ENCODE data around the gene SCEL.

SCEL gene

DNA sequence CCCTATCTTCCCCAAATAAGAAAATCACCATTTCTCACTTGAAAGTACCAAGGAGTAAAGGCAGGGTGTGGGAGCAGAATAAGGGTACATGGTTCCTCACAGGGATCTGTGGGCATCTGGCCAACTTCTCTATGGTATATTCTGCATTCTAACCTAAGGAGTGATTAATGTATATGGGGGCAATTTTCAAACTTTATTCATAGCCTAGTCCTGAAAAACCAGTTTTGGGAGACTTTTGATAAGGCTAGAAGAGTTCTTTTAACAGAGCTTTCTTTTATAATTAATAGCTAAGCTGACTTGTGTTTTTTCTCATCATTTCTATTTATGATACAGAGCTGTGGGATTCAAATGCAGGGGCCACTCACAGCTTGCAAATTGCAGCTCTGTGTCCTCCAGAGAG, 852 bp downstream of the SCEL start:
- no peak for DNase-seq
- Histone ChIP-seq H3K79me2 (ENCODE audit: low read length) (no peaks in the 10 kb centered on the region), H3K4me1 (ENCODE audit: low read length) (no peaks in the 10 kb centered on the region), H2AFZ (ENCODE audit: low read length) (no peak overlapping the region), H3K4me3 (ENCODE audit: low read length) (no peak overlapping the region), H3K9me2 (replicated peaks; ENCODE audit: insufficient read depth, low read length) (no peaks in the 10 kb centered on the region), H3K9ac (ENCODE audit: low read length) (no peak overlapping the region), H3K27ac (ENCODE audit: low read length) (no peak overlapping the region), H3K4me2 (ENCODE audit: low read depth, low read length) (no peak overlapping the region), H3K36me3 (replicated peaks; ENCODE audit: insufficient read depth, low read length) (no peaks in the 10 kb centered on the region), H3F3A (ENCODE audit: insufficient read depth, low read length) (no peaks in the 10 kb centered on the region), H3K27me3 (replicated peaks; ENCODE audit: insufficient read depth, low read length) (no peaks in the 10 kb centered on the region), H3K9me3 (replicated peaks; ENCODE audit: insufficient read depth, low read length) (no peaks in the 10 kb centered on the region), H4K20me1 (ENCODE audit: insufficient read depth, low read length) (no peaks in the 10 kb centered on the region)
- no peak for TF ChIP-seq EZH2phosphoT487 (IDR thresholded peaks at IDR 0.05; ENCODE audit: low read length)
- TF ChIP-seq, protein P1, sequence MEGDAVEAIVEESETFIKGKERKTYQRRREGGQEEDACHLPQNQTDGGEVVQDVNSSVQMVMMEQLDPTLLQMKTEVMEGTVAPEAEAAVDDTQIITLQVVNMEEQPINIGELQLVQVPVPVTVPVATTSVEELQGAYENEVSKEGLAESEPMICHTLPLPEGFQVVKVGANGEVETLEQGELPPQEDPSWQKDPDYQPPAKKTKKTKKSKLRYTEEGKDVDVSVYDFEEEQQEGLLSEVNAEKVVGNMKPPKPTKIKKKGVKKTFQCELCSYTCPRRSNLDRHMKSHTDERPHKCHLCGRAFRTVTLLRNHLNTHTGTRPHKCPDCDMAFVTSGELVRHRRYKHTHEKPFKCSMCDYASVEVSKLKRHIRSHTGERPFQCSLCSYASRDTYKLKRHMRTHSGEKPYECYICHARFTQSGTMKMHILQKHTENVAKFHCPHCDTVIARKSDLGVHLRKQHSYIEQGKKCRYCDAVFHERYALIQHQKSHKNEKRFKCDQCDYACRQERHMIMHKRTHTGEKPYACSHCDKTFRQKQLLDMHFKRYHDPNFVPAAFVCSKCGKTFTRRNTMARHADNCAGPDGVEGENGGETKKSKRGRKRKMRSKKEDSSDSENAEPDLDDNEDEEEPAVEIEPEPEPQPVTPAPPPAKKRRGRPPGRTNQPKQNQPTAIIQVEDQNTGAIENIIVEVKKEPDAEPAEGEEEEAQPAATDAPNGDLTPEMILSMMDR (IDR thresholded peaks at IDR 0.05; ENCODE audit: low read length): no peak
- no peak for TF ChIP-seq EZH2 (optimal IDR thresholded peaks at IDR 0.05; ENCODE audit: low read depth, low read length)

DNA sequence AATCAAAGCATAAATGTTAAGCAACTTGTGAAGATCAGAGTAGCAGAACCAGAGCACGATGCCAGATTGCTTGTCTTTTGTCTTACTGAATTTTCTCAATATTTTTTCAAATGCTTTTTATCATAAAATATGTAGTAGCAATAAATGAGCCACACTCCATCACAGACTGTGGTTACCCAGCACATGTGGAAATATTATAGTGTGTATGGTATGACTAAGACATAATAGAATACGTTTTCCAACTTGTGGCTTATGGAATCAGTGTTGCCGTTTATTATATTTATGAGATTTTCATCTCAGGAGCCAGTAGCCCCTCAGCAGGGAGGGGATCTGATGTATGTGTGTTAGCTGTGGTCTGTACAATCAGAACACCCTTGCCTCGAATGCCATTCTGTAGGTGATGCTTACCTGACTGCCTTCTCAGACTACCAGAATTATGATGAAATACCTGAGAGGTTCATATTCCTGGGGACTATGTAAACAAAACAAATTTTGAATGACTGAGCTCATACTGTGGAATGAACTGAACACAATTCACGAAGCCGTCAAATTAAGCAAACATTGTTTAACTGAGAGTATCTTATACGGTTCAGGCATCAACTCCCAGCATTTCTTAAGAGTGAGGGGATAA, 1.9 kb downstream of the SCEL start:
- no peaks in the 10 kb centered on the region for H3K9me2 ChIP-seq (replicated peaks; ENCODE audit: insufficient read depth, low read length)
- no peaks in the 10 kb centered on the region for H4K20me1 ChIP-seq (ENCODE audit: insufficient read depth, low read length)
- no peak overlapping the region for H3K9ac ChIP-seq (ENCODE audit: low read length)
- H3F3A ChIP-seq (ENCODE audit: insufficient read depth, low read length): no peaks in the 10 kb centered on the region
- no peak for DNase-seq
- H3K4me3 ChIP-seq (ENCODE audit: low read length): no peak overlapping the region
- H3K36me3 ChIP-seq (replicated peaks; ENCODE audit: insufficient read depth, low read length): no peaks in the 10 kb centered on the region
- H3K27ac ChIP-seq (ENCODE audit: low read length): no peak overlapping the region
- no peaks in the 10 kb centered on the region for H3K79me2 ChIP-seq (ENCODE audit: low read length)
- H3K4me2 ChIP-seq (ENCODE audit: low read depth, low read length): no peak overlapping the region
- H3K9me3 ChIP-seq (replicated peaks; ENCODE audit: insufficient read depth, low read length): no peaks in the 10 kb centered on the region
- no peaks in the 10 kb centered on the region for H3K4me1 ChIP-seq (ENCODE audit: low read length)
- H2AFZ ChIP-seq (ENCODE audit: low read length): no peak overlapping the region
- H3K27me3 ChIP-seq (replicated peaks; ENCODE audit: insufficient read depth, low read length): no peaks in the 10 kb centered on the region
- TF ChIP-seq EZH2phosphoT487 (IDR thresholded peaks at IDR 0.05; ENCODE audit: low read length) (no peak), EZH2 (optimal IDR thresholded peaks at IDR 0.05; ENCODE audit: low read depth, low read length) (no peak)
- TF ChIP-seq, protein P1 (IDR thresholded peaks at IDR 0.05; ENCODE audit: low read length): no peak

DNA sequence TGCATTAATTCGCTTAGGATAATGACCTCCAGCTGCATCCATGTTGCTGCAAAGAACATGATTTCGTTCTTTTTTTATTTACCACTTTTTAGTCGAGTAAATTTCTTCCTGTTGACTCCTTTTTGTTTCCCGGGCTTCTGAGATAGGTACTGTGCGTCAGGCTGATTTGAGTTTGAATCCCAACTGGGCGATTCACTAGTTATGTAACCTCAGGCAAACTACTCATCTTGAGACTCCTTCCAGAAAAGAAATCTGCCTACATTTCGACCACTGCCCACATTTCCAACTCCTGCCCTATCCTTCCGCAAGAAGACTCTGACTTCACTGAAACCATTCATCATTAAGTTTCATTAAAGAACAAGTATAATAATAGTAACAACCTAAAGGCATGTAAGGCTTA, 8.2 kb downstream of the SCEL start:
- Histone ChIP-seq H2AFZ (ENCODE audit: low read length) (no peak overlapping the region), H3K79me2 (ENCODE audit: low read length) (no peaks in the 10 kb centered on the region), H3K36me3 (replicated peaks; ENCODE audit: insufficient read depth, low read length) (no peaks in the 10 kb centered on the region), H3K4me2 (ENCODE audit: low read depth, low read length) (no peak overlapping the region), H3K9ac (ENCODE audit: low read length) (no peak overlapping the region), H3K9me2 (replicated peaks; ENCODE audit: insufficient read depth, low read length) (no peaks in the 10 kb centered on the region), H4K20me1 (ENCODE audit: insufficient read depth, low read length) (no peaks in the 10 kb centered on the region), H3K27me3 (replicated peaks; ENCODE audit: insufficient read depth, low read length) (no peaks in the 10 kb centered on the region), H3K4me3 (ENCODE audit: low read length) (no peak overlapping the region), H3K27ac (ENCODE audit: low read length) (no peak overlapping the region), H3F3A (ENCODE audit: insufficient read depth, low read length) (0 out of 2 replicates have a peak, but pooled peaks cover 3% of the 10 kb centered on the region), H3K4me1 (ENCODE audit: low read length) (peaks cover 7% of the 10 kb centered on the region), H3K9me3 (replicated peaks; ENCODE audit: insufficient read depth, low read length) (no peaks in the 10 kb centered on the region)
- DNase-seq: no peak
- no peak for TF ChIP-seq EZH2phosphoT487 (IDR thresholded peaks at IDR 0.05; ENCODE audit: low read length)
- no peak for TF ChIP-seq EZH2 (optimal IDR thresholded peaks at IDR 0.05; ENCODE audit: low read depth, low read length)

DNA sequence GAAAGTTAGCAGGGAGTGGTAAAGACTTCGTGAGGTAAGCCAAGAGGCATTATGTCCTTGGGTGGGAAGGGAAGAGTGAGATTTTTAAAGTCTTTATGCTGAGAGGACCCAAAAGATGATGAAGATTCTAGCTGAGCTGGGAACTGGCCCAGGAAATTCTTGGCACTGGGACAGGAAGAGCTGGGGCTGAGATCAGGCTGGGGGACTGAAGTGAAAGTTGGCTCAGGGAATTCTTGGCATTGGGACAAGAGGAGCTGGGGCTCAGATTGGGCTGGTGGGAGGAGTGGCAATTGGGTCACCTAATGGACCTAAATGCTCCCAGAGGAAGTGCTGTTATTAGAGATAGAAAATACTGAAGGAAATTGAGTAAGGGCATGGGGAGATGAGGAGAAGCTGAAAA, 8.8 kb downstream of the SCEL start:
- H3K27ac ChIP-seq (ENCODE audit: low read length): no peak overlapping the region; the same call in 1 of the 2 replicates
- no peak for DNase-seq

More for the DNA sequence above, 8.8 kb downstream of the SCEL start:
- H3K9ac ChIP-seq (ENCODE audit: low read length): no peak overlapping the region
- H3K9me2 ChIP-seq (replicated peaks; ENCODE audit: insufficient read depth, low read length): no peaks in the 10 kb centered on the region
- no peaks in the 10 kb centered on the region for H3K79me2 ChIP-seq (ENCODE audit: low read length)
- 0 out of 2 replicates have a peak, but pooled peaks cover 3% of the 10 kb centered on the region for H3F3A ChIP-seq (ENCODE audit: insufficient read depth, low read length)
- 0 out of 2 replicates have a peak overlapping the region, but pooled peaks have one; percentile 15 for H2AFZ ChIP-seq (ENCODE audit: low read length)
- H3K4me1 ChIP-seq (ENCODE audit: low read length): peaks cover 7% of the 10 kb centered on the region
- no peaks in the 10 kb centered on the region for H3K36me3 ChIP-seq (replicated peaks; ENCODE audit: insufficient read depth, low read length)
- TF ChIP-seq EZH2 (optimal IDR thresholded peaks at IDR 0.05; ENCODE audit: low read depth, low read length): no peak
- no peak for TF ChIP-seq EZH2phosphoT487 (IDR thresholded peaks at IDR 0.05; ENCODE audit: low read length)
- TF ChIP-seq, protein P1 (IDR thresholded peaks at IDR 0.05; ENCODE audit: low read length): no peak
- H4K20me1 ChIP-seq (ENCODE audit: insufficient read depth, low read length): no peaks in the 10 kb centered on the region
- H3K4me3 ChIP-seq (ENCODE audit: low read length): no peak overlapping the region
- H3K4me2 ChIP-seq (ENCODE audit: low read depth, low read length): peak overlapping the region; percentile 56
- no peaks in the 10 kb centered on the region for H3K9me3 ChIP-seq (replicated peaks; ENCODE audit: insufficient read depth, low read length)
- H3K27me3 ChIP-seq (replicated peaks; ENCODE audit: insufficient read depth, low read length): no peaks in the 10 kb centered on the region

All from MM.1S (cell line).